GM12874 (cell line): ENCODE data around the gene RPTOR.

ENCODE experiments used
- CTCF ChIP-seq: IDR thresholded peaks from 2 replicates; pipeline ENCODE4 v1.5.1; 2011; ENCODE audit warnings: low read depth, mild to moderate bottlenecking, control low read depth, low read length, moderate library complexity; ENCODE audit not compliant: insufficient read depth

RPTOR gene

DNA sequence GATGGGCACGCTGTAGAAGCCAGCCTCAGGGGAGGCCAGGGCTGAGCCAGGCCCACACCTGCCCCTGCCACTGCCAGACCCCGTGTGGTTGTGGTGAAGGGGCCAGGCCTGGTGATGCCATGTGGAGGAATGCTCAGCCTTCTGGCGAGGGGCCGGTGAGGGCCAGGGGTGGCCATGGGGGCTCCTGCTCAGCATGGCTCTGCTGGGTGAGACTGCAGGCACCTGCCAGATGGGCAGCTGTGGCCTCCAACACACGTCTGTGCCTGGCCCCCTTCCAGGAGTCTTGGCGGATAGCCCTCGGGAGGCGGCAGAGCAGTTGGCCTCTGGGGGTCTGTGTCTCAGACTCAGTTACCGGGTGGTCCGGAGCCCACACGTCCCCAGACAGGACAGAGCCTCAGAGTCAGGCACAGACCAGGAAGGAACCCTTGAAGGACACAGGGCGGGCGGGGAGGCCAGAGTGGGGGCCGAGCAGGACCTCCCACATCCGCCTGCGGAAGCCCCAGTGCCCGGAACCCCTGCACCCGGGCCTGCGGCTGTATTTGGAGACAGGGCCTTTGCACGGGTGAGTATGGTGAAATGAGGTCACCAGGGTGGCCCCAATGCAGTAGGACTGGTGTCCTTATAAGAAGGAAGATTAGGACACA is 424.5 kb downstream of the RPTOR start:
- TF ChIP-seq CTCF, result no peak

- no peak for TF ChIP-seq CTCF
These were observed 425.0 kb downstream of the RPTOR start for GRCh38 chr17:80969674-80970043.

DNA sequence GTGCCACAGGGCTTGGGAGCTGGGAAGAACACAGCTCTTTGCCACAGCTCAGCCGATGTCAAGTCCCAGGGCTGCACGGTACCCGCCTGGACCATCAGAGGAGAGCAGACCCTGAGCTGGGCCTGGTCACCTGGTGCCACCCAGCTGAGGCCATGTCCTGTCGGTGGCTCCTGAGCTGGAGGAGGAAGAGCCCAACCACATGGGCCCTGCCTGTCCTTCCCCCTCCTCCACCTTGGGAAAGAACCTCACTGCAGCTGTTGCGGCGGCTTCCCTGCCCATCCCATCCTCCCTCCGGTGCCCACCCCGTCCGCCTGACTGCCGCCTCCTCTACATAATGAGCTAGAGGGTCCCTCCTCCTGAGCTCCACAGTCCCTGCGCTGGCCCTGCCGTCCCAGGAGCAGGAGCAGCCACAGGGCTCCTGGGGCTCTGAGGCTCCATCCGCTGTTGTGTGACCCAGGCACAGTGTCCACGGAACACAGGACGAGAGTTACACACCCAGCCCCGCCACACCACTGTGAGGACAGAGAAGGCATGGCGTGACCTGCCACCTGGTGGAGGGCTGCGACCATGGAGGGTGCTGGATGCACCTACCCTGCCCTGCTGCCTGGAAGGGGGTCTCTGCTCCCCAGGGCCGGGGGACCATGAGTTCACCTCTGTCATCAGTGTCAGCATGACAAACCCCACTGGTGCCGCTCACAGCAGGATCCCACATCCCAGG is 425.6 kb downstream of the RPTOR start:
- TF ChIP-seq CTCF, result peak; percentile 73

DNA sequence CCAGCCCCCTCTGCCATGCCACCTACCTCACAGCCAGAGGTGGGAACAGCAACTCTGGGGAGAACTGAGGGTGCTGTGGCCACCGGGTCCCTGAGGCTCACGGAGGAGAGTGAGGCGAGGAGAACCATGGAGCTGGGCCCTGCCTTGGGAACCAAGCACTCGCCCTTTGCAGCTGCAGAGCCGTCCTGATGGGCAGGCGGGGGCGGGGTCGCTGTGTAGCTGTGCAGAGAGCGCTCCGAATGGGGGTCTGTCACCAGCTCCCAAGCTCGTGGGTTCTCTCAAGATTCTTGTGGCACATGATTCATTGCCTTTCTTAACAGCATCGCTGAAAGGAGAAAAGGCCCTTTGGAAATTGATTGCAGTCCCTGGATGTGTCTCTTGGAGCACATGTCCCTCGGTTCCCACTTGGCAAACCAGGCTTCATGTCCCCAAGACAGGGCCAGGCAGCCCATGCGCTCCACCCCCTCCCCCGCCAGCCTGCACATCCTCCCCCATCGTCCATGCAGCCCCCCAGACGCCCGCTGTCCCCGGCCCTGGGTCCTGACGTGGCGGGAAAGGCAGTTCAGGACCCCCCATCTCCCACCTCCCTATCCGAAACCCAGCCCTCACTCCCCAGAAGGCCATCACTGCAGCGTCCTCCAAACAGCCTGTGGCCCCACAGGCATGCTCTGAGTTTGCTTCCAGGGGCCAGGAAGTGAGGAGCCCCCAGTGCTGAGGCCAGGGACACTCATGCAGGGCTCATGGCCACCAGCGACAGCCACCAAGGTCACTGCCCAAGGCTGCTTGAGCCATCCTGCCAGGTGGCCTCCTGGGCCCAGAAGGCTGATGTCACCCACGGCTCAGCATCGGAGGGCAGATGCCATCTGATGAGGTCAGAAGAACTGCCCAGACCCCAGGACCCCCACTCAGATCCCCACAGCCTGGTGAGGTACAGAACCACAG is 426.4 kb downstream of the RPTOR start:
- no peak for TF ChIP-seq CTCF

DNA sequence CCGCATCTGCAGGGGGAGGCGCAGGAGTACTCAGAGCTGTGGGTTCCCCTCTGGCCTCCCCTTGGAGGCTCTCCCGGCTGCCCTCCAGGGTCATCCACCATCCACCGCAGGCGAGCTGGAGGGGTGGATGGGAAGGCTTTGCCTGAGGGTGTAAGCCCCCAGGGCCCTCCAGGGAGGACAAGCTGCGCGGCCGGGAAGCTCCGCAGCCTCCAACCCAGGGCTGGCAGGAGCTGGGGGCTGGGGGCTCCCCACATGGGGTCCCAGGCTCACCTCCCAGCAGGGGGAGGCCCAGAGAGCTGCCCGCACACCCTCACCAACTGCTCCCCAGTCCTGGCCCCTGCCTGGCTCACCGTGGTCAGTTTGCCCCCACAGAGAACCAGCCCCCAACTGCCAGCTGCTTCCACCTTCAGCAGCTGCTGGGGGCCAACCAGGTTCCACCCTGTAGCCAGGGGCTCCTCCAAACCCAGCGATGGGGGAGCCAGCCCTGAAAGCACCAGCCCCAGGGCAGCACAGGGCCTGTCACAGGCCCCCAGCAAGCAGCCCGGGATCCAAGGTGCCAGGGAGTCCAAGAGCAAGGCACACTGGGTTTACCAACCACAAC is 427.2 kb downstream of the RPTOR start:
- TF ChIP-seq CTCF, result no peak

DNA sequence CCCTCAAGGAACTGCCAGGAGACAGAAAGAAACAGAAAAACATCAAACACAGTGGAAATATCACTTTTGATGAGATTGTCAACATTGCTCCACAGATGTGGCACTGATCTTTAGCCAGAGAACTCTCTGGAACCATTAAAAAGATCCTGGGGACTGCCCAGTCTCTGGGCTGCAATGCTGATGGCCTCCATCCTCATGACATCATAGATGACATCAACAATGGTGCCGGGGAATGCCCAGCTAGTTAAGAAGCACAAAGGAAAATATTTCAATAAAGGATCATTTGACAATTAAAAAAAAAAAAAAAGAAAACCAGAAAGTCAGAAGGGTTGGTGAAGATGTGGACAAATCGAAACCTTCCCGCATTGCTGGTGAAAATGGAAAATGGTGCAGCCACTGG is 432.1 kb downstream of the RPTOR start:
- no peak for TF ChIP-seq CTCF

DNA sequence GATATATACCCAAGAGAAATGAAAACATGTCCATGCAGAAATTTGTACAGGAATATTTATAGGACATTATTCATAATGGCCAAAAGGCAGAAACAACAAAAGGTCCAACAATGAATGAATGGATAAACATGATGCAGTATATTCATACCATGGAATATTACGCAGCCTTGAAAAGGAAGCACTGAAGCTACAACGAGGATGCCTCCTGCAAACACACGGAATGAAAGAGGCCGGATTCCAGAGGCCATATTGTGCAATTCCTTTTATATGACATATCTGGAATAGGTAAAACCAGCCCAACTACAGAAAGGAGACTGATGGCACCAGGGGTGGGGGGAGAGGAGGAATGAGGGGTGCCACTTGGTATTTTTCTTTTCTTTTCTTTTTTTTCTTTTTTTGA is 432.5 kb downstream of the RPTOR start:
- no peak for TF ChIP-seq CTCF
